Stimulated activated CD8-positive, alpha-beta memory T cell treated with anti-CD3 and anti-CD28 coated beads, Interleukin-12 subunit alpha, Interleukin-12 subunit beta, amount 100 ng/mL, for 4 hours (primary cell): ENCODE data around the gene CLIP1.
"Not testable (repeated sequence)": the region's sequence is repeated elsewhere in the genome, so short reads cannot be mapped to it uniquely, and the experiment has no call there.

Source experiments
- DNase-seq: peaks from one replicate; pipeline ENCODE4 v3.0.0-alpha.2; 2020; ENCODE audit warnings: low read depth

CLIP1 gene

DNA sequence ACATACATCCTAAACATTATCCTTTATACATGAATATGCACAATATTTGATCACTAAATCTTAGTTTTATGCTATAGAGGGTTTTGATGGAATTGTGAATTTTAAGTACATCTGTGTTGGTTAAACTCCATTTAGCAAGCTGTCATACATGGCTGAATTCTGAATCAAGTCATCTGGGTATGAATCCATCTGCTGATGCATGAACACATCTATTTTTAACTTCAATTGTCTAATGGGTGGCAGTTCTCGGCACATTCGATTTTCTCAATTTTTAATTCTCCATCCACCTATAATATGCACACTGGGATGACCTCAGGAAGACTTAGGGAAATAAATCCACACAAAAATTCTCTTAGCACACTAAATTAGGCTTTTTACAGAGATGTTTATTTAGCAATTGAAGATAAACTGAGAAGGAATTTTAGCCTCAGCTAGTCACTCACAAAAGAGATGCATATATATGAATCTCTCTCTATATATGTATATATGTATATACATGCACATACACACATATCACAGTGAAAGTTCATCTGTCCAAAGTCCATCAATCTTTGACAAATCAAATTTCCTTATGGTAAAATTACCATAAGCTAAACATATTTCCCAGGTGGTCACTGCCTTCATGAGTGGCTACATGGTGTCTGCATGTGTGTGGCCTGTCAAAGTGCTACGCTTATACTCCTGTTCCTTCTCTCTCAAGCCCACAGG is 111.7 kb downstream of the CLIP1 start:
- DNase-seq = no peak

- DNase-seq = no peak
Observed at GRCh38 chr12:122309564-122310121, 112.8 kb downstream of the CLIP1 start.

- no peak for DNase-seq
Observed at GRCh38 chr12:122308811-122309210, 113.7 kb downstream of the CLIP1 start.

GRCh38 chr12:122306407-122306806 is 116.1 kb downstream of the CLIP1 start:
- DNase-seq = no peak

GRCh38 chr12:122304924-122305323 is 117.5 kb downstream of the CLIP1 start:
- no peak for DNase-seq

DNA sequence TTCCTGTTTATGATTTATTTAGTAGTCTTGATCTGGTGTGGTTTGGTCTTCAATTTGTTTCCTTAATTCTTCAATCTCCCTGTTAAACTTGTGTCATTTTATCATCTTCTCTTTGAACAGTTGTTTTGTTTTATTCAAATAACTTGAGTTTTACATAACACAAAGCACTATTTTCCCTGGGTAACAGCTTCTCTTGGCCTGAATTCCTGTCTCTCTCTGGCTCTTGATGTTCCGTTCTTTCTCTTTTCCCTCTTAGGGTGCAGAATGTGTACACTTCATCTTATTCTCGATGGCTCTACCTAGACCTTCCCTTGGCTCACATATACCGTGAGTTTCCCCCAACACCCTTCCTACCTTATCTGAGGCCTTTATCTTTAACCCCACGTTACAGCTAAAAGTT is 119.4 kb downstream of the CLIP1 start:
- no peak for DNase-seq

- no peak for DNase-seq
Observed at GRCh38 chr12:122298071-122298748, 124.3 kb downstream of the CLIP1 start.

DNA sequence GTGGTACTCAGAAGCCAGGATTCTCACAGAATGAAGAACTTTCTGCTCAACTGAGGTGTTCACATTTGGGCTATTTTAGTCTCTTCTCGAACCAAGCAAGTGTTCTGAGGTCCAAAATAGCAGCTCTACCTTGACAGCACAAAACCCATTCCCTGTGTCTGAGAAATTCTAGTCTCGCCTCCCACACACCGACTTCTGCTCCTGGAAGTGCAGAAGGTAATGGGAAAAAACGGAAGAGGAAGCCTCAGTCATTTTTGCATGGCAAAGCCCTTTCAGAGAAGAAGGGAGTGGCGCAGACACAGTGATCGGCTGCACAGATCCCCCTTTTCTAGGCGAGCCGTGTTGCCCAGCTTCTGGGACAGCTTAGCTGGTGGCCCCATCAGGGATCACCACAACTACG is 125.0 kb downstream of the CLIP1 start:
- DNase-seq = no peak

- DNase-seq = no peak
Observed at GRCh38 chr12:122295877-122296276, 126.6 kb downstream of the CLIP1 start.

DNA sequence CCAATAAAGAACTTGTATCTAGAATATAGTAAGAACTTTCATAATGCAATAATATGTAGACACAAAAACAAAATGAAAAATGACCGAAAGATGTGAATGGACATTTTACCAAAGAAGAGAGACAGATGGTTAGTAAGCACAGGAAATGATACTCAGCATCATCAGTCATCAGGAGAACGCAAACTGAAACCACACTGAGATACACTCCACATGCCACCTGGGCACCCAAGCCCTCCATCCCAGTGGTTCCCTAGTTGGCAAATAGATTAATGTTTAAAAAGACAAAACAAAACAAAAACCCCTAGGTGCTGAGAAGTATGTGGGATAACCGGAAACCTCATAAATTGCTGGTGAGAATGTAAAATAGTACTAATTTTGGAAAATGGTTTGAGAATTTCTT is 129.4 kb downstream of the CLIP1 start:
- no peak for DNase-seq

DNA sequence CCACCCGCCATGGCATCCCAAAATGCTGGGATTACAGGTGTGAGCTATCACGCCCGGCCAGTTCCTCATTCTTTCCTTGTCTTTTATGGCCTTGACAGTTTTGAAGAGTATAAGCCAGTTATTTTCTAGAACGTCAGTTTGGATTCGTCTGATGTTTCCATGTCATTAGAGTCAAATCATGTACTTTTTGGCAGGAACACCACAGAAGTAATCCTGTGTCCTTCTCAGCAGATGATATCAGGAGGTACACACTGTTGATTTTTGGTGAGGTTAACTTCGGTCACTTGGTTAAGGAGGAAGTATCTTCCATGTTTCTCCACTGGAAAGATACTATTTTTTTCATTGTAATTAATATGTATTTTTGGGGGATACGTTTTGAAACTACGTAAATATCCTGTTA is 131.0 kb downstream of the CLIP1 start:
- no peak for DNase-seq

DNA sequence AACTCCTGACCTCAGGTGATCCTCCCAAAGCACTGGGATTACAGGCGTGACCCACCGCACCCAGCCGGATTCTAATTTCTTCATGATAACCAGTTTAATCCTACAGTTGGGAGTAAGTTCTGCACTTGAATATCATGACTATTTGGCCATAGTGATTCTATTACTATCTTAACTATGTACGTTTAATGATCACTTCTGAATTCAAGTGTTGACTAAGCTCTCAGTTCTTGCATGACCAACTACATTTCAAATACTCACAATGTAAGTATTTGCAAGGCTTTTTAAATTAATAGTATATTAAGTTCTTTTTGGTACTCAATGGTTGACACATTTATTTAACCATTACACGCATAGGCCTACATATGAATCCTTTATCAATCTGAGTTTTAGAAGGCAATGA is 138.8 kb downstream of the CLIP1 start:
- no peak for DNase-seq

- no peak for DNase-seq
Observed at GRCh38 chr12:122282061-122282460, 140.4 kb downstream of the CLIP1 start.

GRCh38 chr12:122276242-122276641 is 146.2 kb downstream of the CLIP1 start:
- DNase-seq = no peak

- no peak for DNase-seq
Observed at GRCh38 chr12:122275459-122275858, 147.0 kb downstream of the CLIP1 start.

- peak; percentile 85 for DNase-seq
Observed at GRCh38 chr12:122266230-122266901, 156.1 kb downstream of the CLIP1 start, which contains the start of gene VPS33A. Gene VPS33A (minus strand): TSS chr12:122266494. CDS start chr12:122266408, 86 bp downstream.

GRCh38 chr12:122265886-122266229 is 156.6 kb downstream of the CLIP1 start:
- no peak for DNase-seq

GRCh38 chr12:122265476-122265875 is 157.0 kb downstream of the CLIP1 start:
- no peak for DNase-seq

DNA sequence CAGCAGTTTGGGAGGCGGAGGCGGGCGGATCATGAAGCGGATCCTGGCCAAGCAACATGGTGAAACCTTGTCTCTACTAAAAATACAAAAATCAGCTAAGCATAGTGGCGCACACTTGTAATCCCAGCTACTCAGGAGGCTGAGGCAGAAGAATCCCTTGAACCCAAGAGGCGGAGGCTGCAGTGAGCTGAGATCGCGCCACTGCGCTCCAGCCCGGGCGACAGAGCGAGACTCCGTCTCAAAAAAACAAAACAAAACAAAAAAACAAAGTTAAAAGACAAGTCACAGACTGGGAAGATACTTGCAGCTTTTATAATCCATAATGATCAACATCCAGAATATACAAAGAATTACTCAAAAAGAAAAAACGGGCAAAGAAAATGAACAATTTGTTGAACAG is 161.7 kb downstream of the CLIP1 start:
- not testable (repeated sequence) for DNase-seq

- not testable (repeated sequence) for DNase-seq
Observed at GRCh38 chr12:122258939-122259338, 163.5 kb downstream of the CLIP1 start.

- DNase-seq = not testable (repeated sequence)
Observed at GRCh38 chr12:122258462-122258861, 164.0 kb downstream of the CLIP1 start.

- no peak for DNase-seq
Observed at GRCh38 chr12:122250536-122250935, 171.9 kb downstream of the CLIP1 start.

DNA sequence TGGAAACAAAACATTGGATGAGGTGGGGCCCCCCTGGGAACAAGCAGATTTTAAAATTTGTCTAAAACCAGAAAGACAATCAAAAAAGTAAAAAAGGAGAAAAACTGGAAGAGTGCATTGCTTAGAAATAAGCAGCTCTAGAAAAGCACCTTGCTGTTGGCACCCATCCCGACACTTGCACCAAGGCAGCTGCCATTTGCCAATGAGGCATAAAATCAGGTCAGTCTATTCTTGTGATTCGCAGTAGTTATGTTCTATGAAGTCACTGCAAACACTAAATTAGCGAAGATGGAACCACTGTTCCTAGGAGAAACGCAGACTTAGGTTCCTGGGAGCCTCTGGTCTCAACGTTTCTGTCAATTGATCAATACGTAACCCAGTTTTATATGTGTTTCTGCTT is 172.4 kb downstream of the CLIP1 start:
- no peak for DNase-seq
